Measurements from ENCODE around the gene TMEM138. TPM values are rescaled to one million over a fixed set of nuclear protein-coding genes. Genes with fewer than 3 reads are reported as not detected.

TMEM138 gene
- 48.6 TPM for total RNA-seq
- 10 to 100 TPM; 59.8 to 73.2 (median 62.0) TPM for polyA plus RNA-seq

GRCh38 chr11:61361741-61362541, at the start of gene TMEM138, which contains the start of gene CYB561A3:
Gene TMEM138, plus strand, starts transcription at chr11:61362374. Its CDS starts 2,017 bp downstream, at chr11:61364391.
Gene CYB561A3, minus strand, starts transcription at chr11:61361882. Its CDS starts 5,169 bp downstream, at chr11:61356713.
- Histone ChIP-seq H3K27ac (ENCODE audit: insufficient read depth, low read length, poor library complexity, severe bottlenecking) (peak within 1 kb of the TSS; percentile 98), H3K36me3 (ENCODE audit: control insufficient read depth, insufficient read depth, low read length) (peaks cover 23% of the 10 kb centered on the region), H3K4me1 (ENCODE audit: control insufficient read depth, insufficient read depth, low read length, poor library complexity, severe bottlenecking) (peaks cover 26% of the 10 kb centered on the region), H3K27me3 (ENCODE audit: control insufficient read depth, insufficient read depth, low read length) (no peaks in the 10 kb centered on the region), H3K4me3 (ENCODE audit: low read depth, low read length) (peak within 1 kb of the TSS; percentile 96), H3K9me3 (ENCODE audit: control insufficient read depth in 2 of 2, low read length in 2 of 2) (no peaks in the 10 kb centered on the region)
- ATAC-seq (ENCODE audit: low read depth in 2 of 2) (peak; percentile 88 to 90), DNase-seq (peak; percentile 83 to 96 (median 83))
- H3K27ac Mint-ChIP-seq, result peak within 1 kb of the TSS; percentile 98 to 100 (median 100)
- H3K9me3 Mint-ChIP-seq, result no peaks in the 10 kb centered on the region
- peaks cover 7% of the 10 kb centered on the region for H3K36me3 Mint-ChIP-seq
- H3K4me1 Mint-ChIP-seq, result peaks cover 15 to 49% (median 36%) of the 10 kb centered on the region in 4 donors
- peak within 1 kb of the TSS; percentile 98 to 99 (median 98) for H3K4me3 Mint-ChIP-seq
- H3K27me3 Mint-ChIP-seq, result no peaks in the 10 kb centered on the region

- peaks cover 83% of the 10 kb centered on the region for H3K36me3 ChIP-seq (ENCODE audit: control insufficient read depth, insufficient read depth, low read length)
- peaks cover 38% of the 10 kb centered on the region for H3K36me3 Mint-ChIP-seq
- ATAC-seq (ENCODE audit: low read depth in 2 of 2), result no peak
Measured at GRCh38 chr11:61315260-61315659, 46.9 kb upstream of the TMEM138 start.

GRCh38 chr11:61325649-61326414, 36.3 kb upstream of the TMEM138 start:
- H3K4me1 ChIP-seq (ENCODE audit: control insufficient read depth, insufficient read depth, low read length, poor library complexity, severe bottlenecking), result no peaks in the 10 kb centered on the region
- DNase-seq (no peak), ATAC-seq (ENCODE audit: low read depth in 2 of 2) (no peak)
- no peaks in the 10 kb centered on the region for H3K27me3 ChIP-seq (ENCODE audit: control insufficient read depth, insufficient read depth, low read length)
- no peaks in the 10 kb centered on the region for H3K9me3 Mint-ChIP-seq
- no peaks in the 10 kb centered on the region for H3K9me3 ChIP-seq (ENCODE audit: control insufficient read depth in 2 of 2, low read length in 2 of 2)
- peaks cover 59% of the 10 kb centered on the region for H3K36me3 Mint-ChIP-seq
- H3K4me1 Mint-ChIP-seq, result peaks cover 22 to 33% (median 27%) of the 10 kb centered on the region in 4 donors
- no peak overlapping the region for H3K4me3 ChIP-seq (ENCODE audit: low read depth, low read length)
- H3K36me3 ChIP-seq (ENCODE audit: control insufficient read depth, insufficient read depth, low read length), result peaks cover 90% of the 10 kb centered on the region
- H3K27me3 Mint-ChIP-seq, result no peaks in the 10 kb centered on the region
- H3K4me3 Mint-ChIP-seq, result no peak overlapping the region
- no peak overlapping the region for H3K27ac ChIP-seq (ENCODE audit: insufficient read depth, low read length, poor library complexity, severe bottlenecking)
- no peak overlapping the region for H3K27ac Mint-ChIP-seq

More at GRCh38 chr11:61315260-61315659, 46.9 kb upstream of the TMEM138 start:
- Mint-ChIP-seq H3K27ac (no peak overlapping the region), H3K27me3 (no peaks in the 10 kb centered on the region), H3K4me1 (no peaks in the 10 kb centered on the region), H3K9me3 (no peaks in the 10 kb centered on the region), H3K4me3 (no peak overlapping the region)
- no peak overlapping the region for H3K4me3 ChIP-seq (ENCODE audit: low read depth, low read length)
- no peak for DNase-seq
- no peaks in the 10 kb centered on the region for H3K27me3 ChIP-seq (ENCODE audit: control insufficient read depth, insufficient read depth, low read length)
- H3K27ac ChIP-seq (ENCODE audit: insufficient read depth, low read length, poor library complexity, severe bottlenecking), result no peak overlapping the region
- H3K4me1 ChIP-seq (ENCODE audit: control insufficient read depth, insufficient read depth, low read length, poor library complexity, severe bottlenecking), result no peaks in the 10 kb centered on the region
- H3K9me3 ChIP-seq (ENCODE audit: control insufficient read depth in 2 of 2, low read length in 2 of 2), result no peaks in the 10 kb centered on the region

- peaks cover 33 to 51% (median 42%) of the 10 kb centered on the region in 4 donors for H3K4me1 Mint-ChIP-seq
- Histone ChIP-seq H3K4me1 (ENCODE audit: control insufficient read depth, insufficient read depth, low read length, poor library complexity, severe bottlenecking) (peaks cover 18% of the 10 kb centered on the region), H3K4me3 (ENCODE audit: low read depth, low read length) (no peak overlapping the region), H3K27ac (ENCODE audit: insufficient read depth, low read length, poor library complexity, severe bottlenecking) (no peak overlapping the region), H3K27me3 (ENCODE audit: control insufficient read depth, insufficient read depth, low read length) (no peaks in the 10 kb centered on the region), H3K36me3 (ENCODE audit: control insufficient read depth, insufficient read depth, low read length) (peaks cover 72% of the 10 kb centered on the region), H3K9me3 (ENCODE audit: control insufficient read depth in 2 of 2, low read length in 2 of 2) (no peaks in the 10 kb centered on the region)
- H3K27ac Mint-ChIP-seq, result peak overlapping the region in 2 of 3 donors; percentile 53 to 67
- ATAC-seq (ENCODE audit: low read depth in 2 of 2) (no peak), DNase-seq (no peak)
- H3K27me3 Mint-ChIP-seq, result no peaks in the 10 kb centered on the region
- peaks cover 48% of the 10 kb centered on the region for H3K36me3 Mint-ChIP-seq
- no peaks in the 10 kb centered on the region for H3K9me3 Mint-ChIP-seq
- no peak overlapping the region for H3K4me3 Mint-ChIP-seq
Measured at GRCh38 chr11:61327669-61328071, 34.5 kb upstream of the TMEM138 start.

GRCh38 chr11:61328351-61328750, 33.8 kb upstream of the TMEM138 start:
- peak overlapping the region in 1 of 4 donors; percentile 27 for H3K4me3 Mint-ChIP-seq
- H3K9me3 Mint-ChIP-seq, result no peaks in the 10 kb centered on the region
- Histone ChIP-seq H3K27ac (ENCODE audit: insufficient read depth, low read length, poor library complexity, severe bottlenecking) (no peak overlapping the region), H3K9me3 (ENCODE audit: control insufficient read depth in 2 of 2, low read length in 2 of 2) (no peaks in the 10 kb centered on the region), H3K27me3 (ENCODE audit: control insufficient read depth, insufficient read depth, low read length) (no peaks in the 10 kb centered on the region), H3K4me1 (ENCODE audit: control insufficient read depth, insufficient read depth, low read length, poor library complexity, severe bottlenecking) (peaks cover 22% of the 10 kb centered on the region), H3K4me3 (ENCODE audit: low read depth, low read length) (no peak overlapping the region), H3K36me3 (ENCODE audit: control insufficient read depth, insufficient read depth, low read length) (peaks cover 65% of the 10 kb centered on the region)
- H3K4me1 Mint-ChIP-seq, result peaks cover 33 to 56% (median 46%) of the 10 kb centered on the region in 4 donors
- no peak for DNase-seq
- no peak for ATAC-seq (ENCODE audit: low read depth in 2 of 2)
- peak overlapping the region in 1 of 3 donors; percentile 67 for H3K27ac Mint-ChIP-seq
- peaks cover 41% of the 10 kb centered on the region for H3K36me3 Mint-ChIP-seq
- H3K27me3 Mint-ChIP-seq, result no peaks in the 10 kb centered on the region

GRCh38 chr11:61329871-61330270, 32.3 kb upstream of the TMEM138 start:
- DNase-seq (no peak), ATAC-seq (ENCODE audit: low read depth in 2 of 2) (no peak)
- peaks cover 33% of the 10 kb centered on the region for H3K36me3 Mint-ChIP-seq
- Histone ChIP-seq H3K36me3 (ENCODE audit: control insufficient read depth, insufficient read depth, low read length) (peaks cover 51% of the 10 kb centered on the region), H3K27ac (ENCODE audit: insufficient read depth, low read length, poor library complexity, severe bottlenecking) (no peak overlapping the region), H3K9me3 (ENCODE audit: control insufficient read depth in 2 of 2, low read length in 2 of 2) (no peaks in the 10 kb centered on the region), H3K4me3 (ENCODE audit: low read depth, low read length) (no peak overlapping the region), H3K27me3 (ENCODE audit: control insufficient read depth, insufficient read depth, low read length) (no peaks in the 10 kb centered on the region), H3K4me1 (ENCODE audit: control insufficient read depth, insufficient read depth, low read length, poor library complexity, severe bottlenecking) (peaks cover 28% of the 10 kb centered on the region)
- peaks cover 33 to 67% (median 52%) of the 10 kb centered on the region in 4 donors for H3K4me1 Mint-ChIP-seq
- no peaks in the 10 kb centered on the region for H3K27me3 Mint-ChIP-seq
- H3K4me3 Mint-ChIP-seq, result peak overlapping the region in 3 of 4 donors; percentile 22 to 64 (median 22)
- H3K27ac Mint-ChIP-seq, result peak overlapping the region in 1 of 3 donors; percentile 69
- H3K9me3 Mint-ChIP-seq, result no peaks in the 10 kb centered on the region

- H3K27me3 Mint-ChIP-seq, result no peaks in the 10 kb centered on the region
- Histone ChIP-seq H3K36me3 (ENCODE audit: control insufficient read depth, insufficient read depth, low read length) (peaks cover 33% of the 10 kb centered on the region), H3K9me3 (ENCODE audit: control insufficient read depth in 2 of 2, low read length in 2 of 2) (no peaks in the 10 kb centered on the region), H3K27ac (ENCODE audit: insufficient read depth, low read length, poor library complexity, severe bottlenecking) (peak overlapping the region; percentile 15), H3K4me1 (ENCODE audit: control insufficient read depth, insufficient read depth, low read length, poor library complexity, severe bottlenecking) (peaks cover 32% of the 10 kb centered on the region), H3K27me3 (ENCODE audit: control insufficient read depth, insufficient read depth, low read length) (no peaks in the 10 kb centered on the region), H3K4me3 (ENCODE audit: low read depth, low read length) (peak overlapping the region; percentile 85)
- ATAC-seq (ENCODE audit: low read depth in 2 of 2) (no peak), DNase-seq (no peak)
- H3K27ac Mint-ChIP-seq, result peak overlapping the region; percentile 45 to 98 (median 97)
- no peaks in the 10 kb centered on the region for H3K9me3 Mint-ChIP-seq
- peaks cover 25% of the 10 kb centered on the region for H3K36me3 Mint-ChIP-seq
- H3K4me1 Mint-ChIP-seq, result peaks cover 33 to 78% (median 57%) of the 10 kb centered on the region in 4 donors
- peak overlapping the region; percentile 89 to 98 (median 96) for H3K4me3 Mint-ChIP-seq
Measured at GRCh38 chr11:61331651-61332050, 30.5 kb upstream of the TMEM138 start.

Data from CD4-positive, CD25-positive, alpha-beta regulatory T cell (primary cell).